CD4-positive, alpha-beta T cell treated with Interleukin-10 for 1 hour (primary cell): Measurements from ENCODE around the gene SLC35B2.

Source experiments
- DNase-seq: peaks from one replicate; pipeline ENCODE4 v3.0.0-alpha.2; 2020

The SLC35B2 gene

DNA sequence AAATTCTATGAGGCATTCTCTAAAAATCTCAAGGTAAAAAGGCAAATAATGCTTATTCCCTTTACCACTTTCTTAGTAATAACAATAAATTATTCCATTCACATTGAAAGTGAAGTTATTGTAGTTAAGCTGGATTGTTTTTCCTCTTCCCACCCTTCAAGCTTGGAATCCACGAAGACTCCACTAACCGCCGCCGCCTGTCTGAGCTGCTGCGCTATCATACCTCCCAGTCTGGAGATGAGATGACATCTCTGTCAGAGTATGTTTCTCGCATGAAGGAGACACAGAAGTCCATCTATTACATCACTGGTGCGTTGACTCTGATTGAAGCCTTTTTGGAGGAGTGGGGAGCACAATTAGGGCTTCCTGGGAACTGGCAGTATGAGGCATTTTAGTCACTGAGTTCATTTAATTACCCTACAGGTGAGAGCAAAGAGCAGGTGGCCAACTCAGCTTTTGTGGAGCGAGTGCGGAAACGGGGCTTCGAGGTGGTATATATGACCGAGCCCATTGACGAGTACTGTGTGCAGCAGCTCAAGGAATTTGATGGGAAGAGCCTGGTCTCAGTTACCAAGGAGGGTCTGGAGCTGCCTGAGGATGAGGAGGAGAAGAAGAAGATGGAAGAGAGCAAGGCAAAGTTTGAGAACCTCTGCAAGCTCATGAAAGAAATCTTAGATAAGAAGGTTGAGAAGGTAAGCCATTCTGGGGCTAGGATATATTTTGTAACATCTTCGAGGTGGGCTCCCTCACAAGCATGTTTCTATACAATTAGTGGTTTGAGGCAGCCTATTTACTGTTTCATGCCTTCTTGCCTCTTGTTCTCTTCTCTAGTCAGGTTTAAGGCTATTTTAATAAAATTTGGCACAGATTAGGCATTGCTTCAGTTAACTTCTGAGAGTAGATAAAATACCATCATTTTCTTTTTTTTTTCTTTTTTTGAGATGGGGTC is 5.5 kb downstream of the SLC35B2 start:
- DNase-seq: no peak

DNA sequence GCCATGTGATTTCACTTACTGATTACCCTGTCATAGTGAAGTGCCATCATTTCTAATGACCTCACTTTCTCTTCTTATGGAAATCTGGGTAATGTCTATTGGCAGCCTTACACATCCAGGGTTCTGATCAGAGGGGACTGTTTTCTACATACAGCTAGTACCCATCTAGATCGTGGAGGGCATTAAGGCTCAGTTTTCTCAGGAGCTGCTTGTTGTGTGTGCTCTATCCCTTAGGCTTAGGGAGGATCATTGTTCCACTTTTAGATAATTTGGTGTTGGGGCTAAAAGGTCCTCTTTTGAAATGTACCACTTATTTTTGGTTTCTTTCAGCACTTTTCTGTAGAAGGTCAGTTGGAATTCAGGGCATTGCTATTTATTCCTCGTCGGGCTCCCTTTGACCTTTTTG is 6.6 kb downstream of the SLC35B2 start:
- no peak for DNase-seq

DNA sequence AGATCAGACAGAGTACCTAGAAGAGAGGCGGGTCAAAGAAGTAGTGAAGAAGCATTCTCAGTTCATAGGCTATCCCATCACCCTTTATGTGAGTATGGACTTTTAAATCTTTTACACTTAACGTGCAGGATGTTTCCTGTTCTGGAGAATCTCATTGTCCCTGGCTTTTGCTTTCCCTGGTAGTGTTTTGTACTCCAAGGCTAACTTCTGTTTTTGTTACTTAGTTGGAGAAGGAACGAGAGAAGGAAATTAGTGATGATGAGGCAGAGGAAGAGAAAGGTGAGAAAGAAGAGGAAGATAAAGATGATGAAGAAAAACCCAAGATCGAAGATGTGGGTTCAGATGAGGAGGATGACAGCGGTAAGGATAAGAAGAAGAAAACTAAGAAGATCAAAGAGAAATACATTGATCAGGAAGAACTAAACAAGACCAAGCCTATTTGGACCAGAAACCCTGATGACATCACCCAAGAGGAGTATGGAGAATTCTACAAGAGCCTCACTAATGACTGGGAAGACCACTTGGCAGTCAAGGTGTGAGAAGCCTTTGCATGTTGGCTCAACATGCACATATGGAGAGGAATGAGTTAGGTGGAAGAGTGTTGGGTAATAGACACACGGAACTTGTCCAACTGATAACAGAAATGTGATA is 7.1 kb downstream of the SLC35B2 start:
- no peak for DNase-seq

DNA sequence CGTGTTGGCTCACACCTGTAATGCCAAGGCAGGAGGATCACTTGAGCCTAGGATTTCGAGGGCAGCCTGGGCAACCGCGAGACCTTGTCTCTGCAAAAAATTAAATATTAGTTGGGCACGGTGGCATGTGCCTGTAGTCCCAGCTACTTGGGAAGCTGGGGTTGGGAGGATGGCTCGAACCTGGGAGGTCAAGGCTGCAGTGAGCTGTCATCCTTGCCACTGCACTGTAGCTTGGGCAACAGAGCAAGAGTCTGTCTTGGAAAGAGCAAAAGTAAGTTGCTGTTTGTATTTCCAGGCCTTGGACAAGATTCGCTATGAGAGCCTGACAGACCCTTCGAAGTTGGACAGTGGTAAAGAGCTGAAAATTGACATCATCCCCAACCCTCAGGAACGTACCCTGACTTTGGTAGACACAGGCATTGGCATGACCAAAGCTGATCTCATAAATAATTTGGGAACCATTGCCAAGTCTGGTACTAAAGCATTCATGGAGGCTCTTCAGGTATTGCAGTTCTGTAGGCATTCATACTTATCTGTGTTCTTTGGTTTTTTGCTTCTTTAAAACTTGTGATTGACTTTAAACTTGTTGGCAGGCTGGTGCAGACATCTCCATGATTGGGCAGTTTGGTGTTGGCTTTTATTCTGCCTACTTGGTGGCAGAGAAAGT is 8.1 kb downstream of the SLC35B2 start:
- DNase-seq: no peak

DNA sequence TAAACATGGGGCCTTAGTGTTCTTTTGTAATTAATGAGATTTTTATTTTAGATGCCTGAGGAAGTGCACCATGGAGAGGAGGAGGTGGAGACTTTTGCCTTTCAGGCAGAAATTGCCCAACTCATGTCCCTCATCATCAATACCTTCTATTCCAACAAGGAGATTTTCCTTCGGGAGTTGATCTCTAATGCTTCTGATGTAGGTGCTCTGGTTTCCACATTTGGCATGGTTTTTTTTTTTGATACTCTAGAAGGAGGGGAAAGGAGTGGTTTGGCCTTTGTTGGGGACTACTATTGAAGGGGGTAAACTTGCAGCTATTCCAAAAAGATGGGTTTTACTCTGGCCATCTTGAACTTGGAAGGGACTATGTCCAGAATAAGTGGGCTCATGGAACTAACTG is 8.7 kb downstream of the SLC35B2 start:
- no peak for DNase-seq

DNA sequence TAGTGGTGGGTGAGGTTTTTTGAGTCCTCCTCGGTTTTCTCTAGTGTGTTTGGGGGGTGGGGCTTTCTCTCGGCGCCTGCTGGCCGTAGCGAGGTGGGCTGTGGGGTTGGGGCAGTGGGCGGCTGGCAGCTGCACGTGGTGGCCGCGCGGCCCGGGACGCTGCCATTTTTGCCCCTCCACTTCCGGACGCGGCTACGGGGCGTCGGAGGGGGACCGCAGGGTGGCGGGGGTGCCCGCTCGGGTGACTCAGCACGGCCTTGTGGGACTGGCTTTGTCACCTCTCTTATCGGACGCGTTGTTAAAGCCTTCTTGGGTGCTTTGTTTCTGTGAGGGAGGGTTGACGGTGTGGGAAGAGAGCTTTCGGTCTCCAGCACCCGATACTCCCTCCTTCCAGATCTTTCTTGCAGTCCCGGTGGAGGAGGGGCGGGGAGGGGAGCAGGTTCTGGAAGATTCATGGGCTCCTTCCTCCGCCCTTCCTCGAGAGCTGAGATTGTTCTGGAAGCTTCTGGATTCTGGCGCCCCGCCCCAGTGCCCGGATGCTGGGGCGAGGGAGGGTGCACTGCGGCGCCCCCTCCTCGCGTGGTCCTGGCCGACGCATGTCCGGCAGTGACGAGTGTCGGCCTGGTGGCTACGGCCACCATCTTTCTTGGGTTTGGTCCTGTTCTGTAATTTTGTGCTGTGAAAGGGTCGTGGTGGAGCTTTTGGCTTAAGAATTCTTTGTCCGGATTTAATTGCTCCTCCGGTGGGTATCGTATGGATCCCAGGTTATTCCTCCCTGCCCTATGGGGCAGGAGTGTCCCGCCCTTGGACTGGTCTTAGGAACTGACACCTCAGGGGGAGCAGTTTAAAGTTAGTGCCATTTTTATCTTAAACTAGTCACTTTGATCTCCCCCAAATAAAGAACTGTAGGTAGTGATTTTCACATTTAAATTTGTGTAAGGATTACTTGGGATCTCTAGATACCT is 9.7 kb downstream of the SLC35B2 start:
- DNase-seq: peak; percentile 89

DNA sequence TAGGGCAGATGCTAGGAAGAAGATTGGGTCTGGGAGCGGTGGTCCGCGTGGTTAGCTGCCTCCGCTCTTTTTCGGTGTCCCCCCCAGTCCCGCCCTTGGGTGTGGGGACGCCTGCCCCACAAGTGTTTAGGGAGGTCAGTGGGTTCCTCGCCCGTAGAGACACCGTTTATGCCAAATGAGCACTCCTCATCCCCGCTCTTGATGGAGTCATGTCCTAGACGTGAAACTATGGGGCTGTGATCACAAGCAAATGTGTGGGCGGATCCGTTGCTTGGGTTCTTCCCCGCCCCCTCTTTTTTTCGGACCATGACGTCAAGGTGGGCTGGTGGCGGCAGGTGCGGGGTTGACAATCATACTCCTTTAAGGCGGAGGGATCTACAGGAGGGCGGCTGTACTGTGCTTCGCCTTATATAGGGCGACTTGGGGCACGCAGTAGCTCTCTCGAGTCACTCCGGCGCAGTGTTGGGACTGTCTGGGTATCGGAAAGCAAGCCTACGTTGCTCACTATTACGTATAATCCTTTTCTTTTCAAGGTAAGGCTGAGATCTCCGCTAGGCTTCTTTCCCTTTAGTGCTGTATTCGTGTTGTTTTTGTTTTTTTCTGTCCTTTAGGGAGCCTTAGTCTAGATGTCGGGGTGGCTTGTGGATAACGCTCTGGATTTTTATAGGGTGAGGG is 10.5 kb downstream of the SLC35B2 start, which contains the start of gene HSP90AB1:
TSS of gene HSP90AB1 (plus strand) at position 439 of the 675 bp plus-strand sequence. CDS start 1,529 bp downstream, outside the sequence.
- DNase-seq: peak; percentile 99

DNA sequence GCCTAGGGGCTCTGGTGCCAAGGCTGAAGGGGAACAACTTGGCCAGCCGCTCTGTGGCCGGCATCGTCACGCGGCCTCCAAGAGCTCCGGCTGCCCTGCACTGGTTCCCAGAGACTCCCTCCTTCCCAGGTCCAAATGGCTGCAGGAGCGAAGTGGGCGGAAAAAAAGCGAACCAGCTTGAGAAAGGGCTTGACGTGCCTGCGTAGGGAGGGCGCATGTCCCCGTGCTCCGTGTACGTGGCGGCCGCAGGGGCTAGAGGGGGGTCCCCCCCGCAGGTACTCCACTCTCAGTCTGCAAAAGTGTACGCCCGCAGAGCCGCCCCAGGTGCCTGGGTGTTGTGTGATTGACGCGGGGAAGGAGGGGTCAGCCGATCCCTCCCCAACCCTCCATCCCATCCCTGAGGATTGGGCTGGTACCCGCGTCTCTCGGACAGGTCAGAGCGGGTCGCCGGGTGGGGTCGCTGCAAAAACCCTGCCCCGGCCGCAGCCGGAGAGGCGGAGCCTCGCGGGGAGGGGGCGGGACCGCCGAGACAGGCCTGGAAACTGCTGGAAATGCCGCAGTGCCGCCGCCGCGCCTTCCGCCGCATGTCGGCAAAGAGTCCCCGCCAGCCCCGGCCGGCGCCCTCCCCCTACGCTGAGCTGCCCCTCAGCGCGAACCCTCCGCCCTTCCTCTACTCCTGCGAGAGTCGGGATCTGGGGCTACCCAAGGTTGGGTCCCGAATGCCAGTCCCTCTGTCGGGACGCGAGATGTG is 11.2 kb downstream of the SLC35B2 start:
- DNase-seq: peak; percentile 88

DNA sequence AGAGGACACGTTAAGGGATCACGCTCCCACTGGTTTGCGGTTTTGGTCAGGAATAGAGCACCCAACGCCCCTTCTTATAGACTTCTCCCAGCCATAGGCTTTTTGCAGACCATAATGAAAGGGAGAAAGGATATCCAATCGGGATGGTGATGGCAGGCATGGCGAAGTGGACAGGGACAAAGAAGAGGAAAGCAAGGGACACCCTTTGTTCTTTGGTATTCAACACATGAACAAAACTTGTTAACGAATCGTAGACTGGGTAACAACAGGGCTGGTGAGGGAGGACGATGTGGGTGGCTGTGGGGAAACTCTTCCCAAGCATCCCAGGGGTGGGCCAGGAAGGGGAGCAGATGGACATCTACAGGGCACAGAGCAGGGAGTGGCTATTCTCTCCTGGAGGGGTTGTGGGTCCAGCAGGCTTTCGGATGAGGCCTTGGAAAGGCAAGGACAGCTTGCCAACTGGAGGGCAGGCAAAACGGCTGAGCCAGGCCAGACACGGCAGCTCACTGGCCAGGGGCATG is 11.9 kb downstream of the SLC35B2 start:
- no peak for DNase-seq

DNA sequence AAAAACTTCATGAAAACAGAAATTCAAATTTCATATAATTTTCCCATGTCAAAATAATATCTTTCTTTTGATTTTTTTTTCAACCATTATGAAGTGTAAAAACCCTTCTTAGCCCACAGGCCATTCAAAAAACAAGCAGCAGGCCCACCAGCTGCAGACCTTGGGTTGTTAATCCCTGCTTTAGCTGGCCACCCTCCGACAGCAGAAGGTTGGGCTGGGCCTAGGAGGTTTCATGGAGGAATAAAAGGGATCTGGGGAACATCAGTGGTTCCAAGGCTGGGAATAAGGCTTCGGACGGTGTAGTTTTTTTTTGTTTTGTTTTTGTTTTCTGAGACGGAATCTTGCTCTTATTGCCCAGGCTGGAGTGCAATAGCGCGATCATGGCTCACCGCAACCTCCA is 14.0 kb downstream of the SLC35B2 start:
- DNase-seq: no peak

DNA sequence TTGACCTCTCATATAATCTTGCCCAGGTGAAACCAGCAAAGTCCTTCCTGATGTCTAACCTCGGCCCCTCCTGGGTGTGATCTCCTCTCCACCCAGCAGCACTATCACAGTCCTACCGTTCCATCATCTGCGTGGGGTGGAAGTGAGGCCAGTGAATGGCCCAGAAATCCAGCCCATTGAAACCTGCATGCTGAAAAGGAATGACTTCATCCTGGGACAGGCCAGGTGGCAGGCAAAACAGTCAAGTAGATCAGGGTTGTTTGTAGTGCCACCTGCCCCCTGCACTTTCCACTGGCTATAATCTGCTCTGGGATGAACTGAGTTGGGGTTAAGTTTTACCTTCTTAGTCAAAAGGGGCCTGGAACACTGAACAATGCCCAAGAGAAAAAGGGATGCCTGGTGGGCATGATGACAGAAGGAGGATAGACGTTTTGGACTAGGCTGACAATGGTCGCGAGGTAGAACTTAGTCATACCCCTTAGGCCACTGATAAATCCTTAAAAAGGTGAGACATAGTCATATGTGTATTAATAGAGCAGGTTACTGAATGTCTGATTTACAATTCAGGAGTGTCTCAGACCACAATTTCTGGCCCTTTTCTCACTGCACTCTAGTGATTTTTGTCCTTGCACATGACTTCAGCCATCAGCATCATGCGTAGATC is 18.5 kb downstream of the SLC35B2 start:
- no peak for DNase-seq

DNA sequence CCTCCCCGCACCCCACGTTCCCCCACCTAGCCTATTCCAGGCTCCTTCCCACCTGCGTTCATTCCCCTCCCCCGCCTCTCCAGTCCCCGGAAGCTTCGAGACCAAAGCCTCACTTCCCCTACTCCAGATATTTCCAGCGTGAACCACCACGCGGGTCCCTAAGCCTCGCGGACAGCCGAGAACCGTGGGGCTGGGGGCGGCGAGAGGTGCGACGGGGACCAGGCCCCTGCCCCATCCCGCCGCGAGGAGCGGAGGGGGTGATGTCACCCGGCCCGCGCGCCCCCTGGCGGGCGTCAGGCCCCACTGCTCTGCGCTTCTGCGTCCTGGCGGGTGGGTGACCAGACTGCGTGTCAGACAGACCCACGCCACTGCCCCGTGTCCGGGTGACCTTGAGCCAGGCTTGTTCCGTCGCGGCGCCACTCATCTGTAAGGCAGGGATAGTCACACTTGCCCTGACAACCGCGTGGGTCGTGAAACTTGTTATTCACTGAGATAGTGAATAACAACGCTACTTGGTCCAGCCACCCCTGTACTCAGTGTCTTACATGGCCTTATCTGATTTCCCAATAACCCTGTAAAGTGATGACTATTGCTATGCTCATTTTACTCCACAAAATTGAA is 19.4 kb downstream of the SLC35B2 start:
- DNase-seq: peak; percentile 82

DNA sequence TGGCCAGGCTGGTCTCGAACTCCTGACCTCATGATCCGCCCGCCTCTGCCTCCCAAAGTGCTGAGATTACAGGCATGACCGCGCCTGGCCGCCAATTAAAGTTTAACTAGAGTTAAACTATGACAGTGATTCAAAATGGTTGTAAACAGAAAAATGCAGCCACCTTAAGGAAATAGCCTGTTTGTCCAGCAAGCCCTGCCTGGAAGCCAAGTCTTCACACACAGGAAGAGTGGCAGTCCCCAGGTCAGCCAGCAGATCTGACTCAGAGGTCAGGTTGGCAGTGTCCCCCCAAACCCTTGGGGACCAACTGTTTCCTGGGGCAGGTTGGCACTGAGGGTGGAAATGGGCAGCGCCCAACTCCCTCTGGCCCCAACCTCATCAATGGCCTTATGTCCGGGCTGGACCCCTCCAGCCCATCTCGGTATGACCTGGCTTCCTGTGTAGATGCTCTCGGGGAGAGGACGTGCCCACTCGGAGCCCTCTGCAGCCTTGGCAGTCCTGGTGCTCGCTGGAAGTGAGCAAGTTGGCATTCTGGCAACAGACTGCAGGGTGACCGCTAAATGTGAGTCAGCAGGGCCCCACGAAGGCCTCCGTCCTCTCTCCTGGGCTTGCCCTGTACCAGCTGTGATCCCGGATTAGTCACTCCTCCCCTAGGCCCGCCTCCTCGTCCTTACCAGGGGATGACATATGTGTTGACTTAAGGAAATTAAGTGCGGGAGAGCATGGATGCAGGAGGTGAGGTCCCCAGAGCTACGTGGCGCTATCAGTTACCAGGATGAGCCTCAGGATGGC is 20.1 kb downstream of the SLC35B2 start:
- DNase-seq: peak; percentile 82

DNA sequence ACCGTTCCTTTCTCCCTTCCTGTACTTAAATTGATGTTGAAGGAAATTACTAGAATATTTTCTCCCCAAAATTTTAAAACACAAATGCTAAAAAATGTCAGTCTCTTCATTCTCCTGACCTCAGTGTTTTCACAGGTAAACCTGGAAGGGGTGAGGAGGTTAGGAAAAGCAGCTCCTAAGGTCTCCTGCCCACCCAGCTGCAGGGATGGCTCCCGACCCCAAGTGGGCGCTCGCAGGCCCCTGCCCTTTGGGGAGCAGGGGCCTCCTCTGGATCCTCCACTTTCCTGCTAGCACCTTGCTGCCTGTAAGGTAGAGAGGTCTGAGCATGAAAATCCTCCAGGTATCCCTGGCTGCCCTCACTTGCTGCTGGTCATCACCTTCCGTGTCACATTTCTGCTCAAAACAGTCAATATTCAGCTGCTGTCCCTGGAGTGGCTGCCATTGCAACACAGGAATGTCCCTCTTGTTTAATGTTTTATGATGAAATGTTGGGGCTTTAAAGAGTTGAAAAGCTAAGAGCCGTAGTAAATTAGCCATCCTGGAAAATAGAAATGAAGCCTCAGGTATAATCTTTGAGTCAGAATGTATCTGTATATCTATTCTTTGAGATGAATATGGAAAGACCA is 21.3 kb downstream of the SLC35B2 start:
- DNase-seq: no peak

DNA sequence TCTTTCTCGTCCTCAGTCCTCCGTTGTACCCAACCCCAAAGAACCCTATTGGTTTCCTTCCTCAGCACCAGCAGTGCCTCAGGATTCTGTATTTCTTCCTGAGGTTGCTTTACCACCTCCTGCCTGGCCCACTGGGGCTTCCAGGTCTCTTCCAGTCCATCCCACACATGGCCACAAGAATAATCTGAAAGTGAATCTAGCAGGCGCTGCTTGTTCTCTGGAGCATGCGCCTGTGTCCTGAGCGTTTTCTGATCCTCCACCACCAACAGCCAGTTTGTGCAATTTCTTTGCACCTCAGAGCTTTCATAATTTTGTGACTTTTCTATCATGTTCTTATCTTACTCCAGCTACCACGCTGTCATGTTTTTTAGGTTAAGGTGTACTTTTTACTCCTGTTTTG is 22.1 kb downstream of the SLC35B2 start:
- no peak for DNase-seq

DNA sequence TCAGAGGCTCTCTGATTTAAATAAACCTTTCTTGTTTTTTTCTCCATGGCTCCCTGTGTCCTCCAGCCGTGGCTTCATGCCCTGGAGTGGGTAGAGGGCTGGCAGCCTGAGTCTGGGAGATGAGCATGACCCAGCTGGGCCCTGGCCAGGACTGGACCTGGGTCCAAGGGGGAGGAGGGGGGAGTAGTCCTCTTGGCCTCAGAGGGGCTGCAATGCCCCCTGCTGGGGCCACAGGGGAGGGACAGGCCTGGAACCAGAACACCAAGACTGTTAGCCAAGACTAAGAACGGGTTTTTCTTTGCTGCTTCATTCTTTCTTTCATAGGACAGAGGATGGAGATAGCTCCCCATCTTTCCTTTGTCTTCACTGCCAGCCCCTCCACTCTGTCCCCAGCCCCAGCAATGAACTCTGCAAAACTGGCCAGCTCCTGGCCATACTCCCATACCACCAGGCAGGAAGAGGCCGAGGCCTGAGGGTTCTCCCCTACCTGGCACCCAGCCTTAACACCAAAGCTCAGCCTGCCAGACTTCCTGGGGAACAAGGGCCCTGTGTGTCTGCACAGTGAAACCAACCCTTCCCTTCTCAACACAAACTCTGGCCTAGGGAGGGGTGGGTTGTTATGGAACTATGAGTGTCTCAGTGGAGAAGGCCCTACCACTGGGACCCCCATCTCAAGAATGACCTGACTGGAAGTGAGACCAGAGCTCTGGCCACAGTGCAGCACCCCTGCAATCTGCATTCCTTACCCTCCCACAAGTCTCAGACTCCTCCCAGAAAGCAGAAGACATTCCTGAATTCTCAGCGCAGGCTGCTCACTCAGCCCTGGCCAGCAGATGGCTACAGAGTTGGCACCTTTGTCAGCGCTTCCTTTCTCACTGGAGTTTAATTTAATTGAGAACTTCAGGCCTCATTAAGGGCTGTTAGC is 23.0 kb downstream of the SLC35B2 start:
- no peak for DNase-seq

DNA sequence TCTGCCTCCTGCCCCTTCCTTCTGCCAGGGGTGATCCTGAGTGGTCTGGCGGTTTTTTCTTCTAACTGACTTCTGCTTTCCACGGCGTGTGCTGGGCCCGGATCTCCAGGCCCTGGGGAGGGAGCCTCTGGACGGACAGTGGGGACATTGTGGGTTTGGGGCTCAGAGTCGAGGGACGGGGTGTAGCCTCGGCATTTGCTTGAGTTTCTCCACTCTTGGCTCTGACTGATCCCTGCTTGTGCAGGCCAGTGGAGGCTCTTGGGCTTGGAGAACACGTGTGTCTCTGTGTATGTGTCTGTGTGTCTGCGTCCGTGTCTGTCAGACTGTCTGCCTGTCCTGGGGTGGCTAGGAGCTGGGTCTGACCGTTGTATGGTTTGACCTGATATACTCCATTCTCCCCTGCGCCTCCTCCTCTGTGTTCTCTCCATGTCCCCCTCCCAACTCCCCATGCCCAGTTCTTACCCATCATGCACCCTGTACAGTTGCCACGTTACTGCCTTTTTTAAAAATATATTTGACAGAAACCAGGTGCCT is 23.7 kb downstream of the SLC35B2 start:
- no peak for DNase-seq
